Measurements from ENCODE around the gene RPRD1B. TPM values are rescaled to one million over a fixed set of nuclear protein-coding genes. Genes with fewer than 3 reads are reported as not detected.

The RPRD1B gene
- total and polyA plus RNA-seq, 2 of the 13 experiments (the other 11 are each of a cell fraction or from before 2014, with no cell fraction given), result 31.1 to 41.5 TPM

- TF ChIP-seq ZNF839 (CRISPR knock-in tag; IDR thresholded peaks at IDR 0.05; ENCODE audit: borderline replicate concordance) (no peak), ZNF589 (CRISPR knock-in tag; conservative IDR thresholded peaks at IDR 0.05) (0 out of 2 replicates have a peak, but pooled peaks have one; percentile 41), SAFB2 (CRISPR knock-in tag; IDR thresholded peaks at IDR 0.05; ENCODE audit: borderline replicate concordance, low read depth) (no peak), ZNF75D (CRISPR knock-in tag; IDR thresholded peaks at IDR 0.05; ENCODE audit: borderline replicate concordance) (0 out of 2 replicates have a peak, but pooled peaks have one; percentile 41), WIZ (CRISPR knock-in tag; IDR thresholded peaks at IDR 0.05) (no peak), ZNF230 (CRISPR knock-in tag; IDR thresholded peaks at IDR 0.05) (no peak), ZFY (CRISPR knock-in tag; IDR thresholded peaks at IDR 0.05) (no peak), ZBTB46 (CRISPR knock-in tag; IDR thresholded peaks at IDR 0.05; ENCODE audit: borderline replicate concordance) (no peak), CBX1 (IDR thresholded peaks at IDR 0.05; ENCODE audit: low read depth) (peak; percentile 42), ZBTB7B (CRISPR knock-in tag; IDR thresholded peaks at IDR 0.05) (no peak)
- TF ChIP-seq, protein P1, sequence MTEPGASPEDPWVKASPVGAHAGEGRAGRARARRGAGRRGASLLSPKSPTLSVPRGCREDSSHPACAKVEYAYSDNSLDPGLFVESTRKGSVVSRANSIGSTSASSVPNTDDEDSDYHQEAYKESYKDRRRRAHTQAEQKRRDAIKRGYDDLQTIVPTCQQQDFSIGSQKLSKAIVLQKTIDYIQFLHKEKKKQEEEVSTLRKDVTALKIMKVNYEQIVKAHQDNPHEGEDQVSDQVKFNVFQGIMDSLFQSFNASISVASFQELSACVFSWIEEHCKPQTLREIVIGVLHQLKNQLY (CRISPR knock-in tag; IDR thresholded peaks at IDR 0.05), result no peak
- TF ChIP-seq, protein P2, sequence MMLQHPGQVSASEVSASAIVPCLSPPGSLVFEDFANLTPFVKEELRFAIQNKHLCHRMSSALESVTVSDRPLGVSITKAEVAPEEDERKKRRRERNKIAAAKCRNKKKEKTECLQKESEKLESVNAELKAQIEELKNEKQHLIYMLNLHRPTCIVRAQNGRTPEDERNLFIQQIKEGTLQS (CRISPR knock-in tag; IDR thresholded peaks at IDR 0.05), result no peak
Observed at GRCh38 chr20:38132910-38133501, 99.5 kb downstream of the RPRD1B start (continued).
